Right lobe of liver (tissue), 4 donors: ENCODE results near the gene SERTAD3.

Experiments used
- CTCF ChIP-seq, 4 donors: fragments of 200-600 bp in 3 of 4; fragments of 450-650 bp in 1 of 4; IDR thresholded peaks; one replicate each; pipeline versions ENCODE4 v1.5.1 to v1.8.0; 2016 to 2022; ENCODE audit warnings: antibody characterized with exemption in 4 of 4, mild to moderate bottlenecking in 2 of 4
- POLR2A ChIP-seq: fragments of 450-650 bp; IDR thresholded peaks from one replicate; pipeline ENCODE4 v1.6.1; 2017; ENCODE audit warnings: antibody characterized with exemption, mild to moderate bottlenecking
- donor health status: DM: no; HTN: no; CAD: no.
- donor health status: DM: no; HTN: no; CAD: no.
- donor health status: DM: no; HTN: yes; CAD: no.

GRCh38 chr19:40441719-40442253, 2.3 kb downstream of the SERTAD3 start:
- TF ChIP-seq POLR2A (no peak), CTCF (IDR thresholded peaks at IDR 0.05) (no peak)
